Measurements from ENCODE around the gene ADNP. TPM values are rescaled to one million over a fixed set of nuclear protein-coding genes. Genes with fewer than 3 reads are reported as not detected.

The ADNP gene
- total RNA-seq, 1 experiment from 2014 or later = 143 TPM

GRCh38 chr20:50957276-50957675 is 26.0 kb upstream of the ADNP start:
- no peak overlapping the region for H3K56ac ChIP-seq (ENCODE audit: insufficient read length, low read depth, low read length)
- no peak overlapping the region for H4K8ac ChIP-seq (replicated peaks; ENCODE audit: insufficient read length, low read depth, low read length)
- no peak for TF ChIP-seq CTCF (conservative IDR thresholded peaks at IDR 0.05)
- H2BK5ac ChIP-seq (ENCODE audit: insufficient read length, low read length) = no peak overlapping the region
- H3K36me3 Mint-ChIP-seq (ENCODE audit: insufficient read depth in 1 of 3, low read depth in 3 of 3) = peaks cover 20 to 44% (median 41%) of the 10 kb centered on the region in 3 experiments; a peak in 6 of 7 replicates
- H3K4me2 ChIP-seq (ENCODE audit: insufficient read depth, insufficient read length, low read length) = peak overlapping the region; percentile 94
- H3K79me1 ChIP-seq (ENCODE audit: insufficient read depth, low read depth, low read length, poor library complexity, severe bottlenecking) = peaks cover 4% of the 10 kb centered on the region
- H3K9me3 Mint-ChIP-seq = no peaks in the 10 kb centered on the region; a peak in 1 of 5 replicates
- peaks cover 17 to 31% of the 10 kb centered on the region in 2 experiments for H3K4me1 Mint-ChIP-seq
- H3K4ac ChIP-seq (ENCODE audit: low read depth, low read length) = no peak overlapping the region
- no peaks in the 10 kb centered on the region for H3K9me3 ChIP-seq (ENCODE audit: control insufficient read depth, low read depth, low read length)
- H2BK12ac ChIP-seq (ENCODE audit: insufficient read length, low read depth, low read length) = no peak overlapping the region
- peak overlapping the region; percentile 98 for H3K9ac ChIP-seq (ENCODE audit: extremely low read depth, insufficient read length, low read length)
- no peaks in the 10 kb centered on the region for H3K27me3 ChIP-seq (ENCODE audit: insufficient read depth, low read length)
- H3K23me2 ChIP-seq (ENCODE audit: insufficient read length, low read depth, low read length, poor library complexity, severe bottlenecking) = peaks cover 10% of the 10 kb centered on the region
- H3K27ac ChIP-seq (ENCODE audit: insufficient read length, low read depth, low read length) = no peak overlapping the region
- no CpG with 5 or more reads among the region's 7 CpGs for WGBS (ENCODE audit: extremely low coverage, insufficient read length, low lambda C conversion rate)
- H4K91ac ChIP-seq (ENCODE audit: insufficient read length, low read depth, low read length) = no peak overlapping the region
- H3K27ac Mint-ChIP-seq = peak overlapping the region in 1 of 3 experiments; percentile 100; a peak in 1 of 7 replicates
- H2AK5ac ChIP-seq (ENCODE audit: insufficient read length, low read length) = no peak overlapping the region
- H2BK15ac ChIP-seq (ENCODE audit: low read depth, low read length) = no peak overlapping the region
- no peaks in the 10 kb centered on the region for H3K27me3 Mint-ChIP-seq (ENCODE audit: low read depth)
- H3K4me1 ChIP-seq (ENCODE audit: insufficient read depth, low read length) = peaks cover 2% of the 10 kb centered on the region; the same call in 1 of the 2 replicates
- peak overlapping the region; percentile 88 to 95 for H3K4me3 Mint-ChIP-seq
- no peak overlapping the region for H2BK20ac ChIP-seq (ENCODE audit: low read depth, low read length, poor library complexity, severe bottlenecking)
- no peak overlapping the region for H4K5ac ChIP-seq (ENCODE audit: insufficient read length, low read depth, low read length)
- H3K18ac ChIP-seq (ENCODE audit: insufficient read length, low read depth, low read length) = no peak overlapping the region
- H3K79me2 ChIP-seq (ENCODE audit: insufficient read depth, low read length) = peaks cover 28% of the 10 kb centered on the region
- H3K14ac ChIP-seq (ENCODE audit: insufficient read depth, low read length) = no peak overlapping the region
- H3T11ph ChIP-seq (ENCODE audit: low read length) = no peak overlapping the region
- no peak overlapping the region for H2BK120ac ChIP-seq (ENCODE audit: low read depth, low read length, poor library complexity, severe bottlenecking)
- DNase-seq = no peak
- H3K23ac ChIP-seq (ENCODE audit: insufficient read length, low read depth, low read length) = no peak overlapping the region
- H2AFZ ChIP-seq (ENCODE audit: low read length) = no peak overlapping the region
- H4K20me1 ChIP-seq (ENCODE audit: control insufficient read depth, insufficient read depth, insufficient read length) = no peaks in the 10 kb centered on the region
